IPS DF 4.7 (cell line): ENCODE measurements around the gene FXYD6.
"Not testable (repeated sequence)": the region's sequence is repeated elsewhere in the genome, so short reads cannot be mapped to it uniquely, and the experiment has no call there.

ENCODE experiments used
- DNase-seq: peaks from one replicate; pipeline ENCODE4 v3.0.0-alpha.2; 2013; ENCODE audit warnings: low spot score; ENCODE audit errors: extremely low read depth

Gene FXYD6

DNA sequence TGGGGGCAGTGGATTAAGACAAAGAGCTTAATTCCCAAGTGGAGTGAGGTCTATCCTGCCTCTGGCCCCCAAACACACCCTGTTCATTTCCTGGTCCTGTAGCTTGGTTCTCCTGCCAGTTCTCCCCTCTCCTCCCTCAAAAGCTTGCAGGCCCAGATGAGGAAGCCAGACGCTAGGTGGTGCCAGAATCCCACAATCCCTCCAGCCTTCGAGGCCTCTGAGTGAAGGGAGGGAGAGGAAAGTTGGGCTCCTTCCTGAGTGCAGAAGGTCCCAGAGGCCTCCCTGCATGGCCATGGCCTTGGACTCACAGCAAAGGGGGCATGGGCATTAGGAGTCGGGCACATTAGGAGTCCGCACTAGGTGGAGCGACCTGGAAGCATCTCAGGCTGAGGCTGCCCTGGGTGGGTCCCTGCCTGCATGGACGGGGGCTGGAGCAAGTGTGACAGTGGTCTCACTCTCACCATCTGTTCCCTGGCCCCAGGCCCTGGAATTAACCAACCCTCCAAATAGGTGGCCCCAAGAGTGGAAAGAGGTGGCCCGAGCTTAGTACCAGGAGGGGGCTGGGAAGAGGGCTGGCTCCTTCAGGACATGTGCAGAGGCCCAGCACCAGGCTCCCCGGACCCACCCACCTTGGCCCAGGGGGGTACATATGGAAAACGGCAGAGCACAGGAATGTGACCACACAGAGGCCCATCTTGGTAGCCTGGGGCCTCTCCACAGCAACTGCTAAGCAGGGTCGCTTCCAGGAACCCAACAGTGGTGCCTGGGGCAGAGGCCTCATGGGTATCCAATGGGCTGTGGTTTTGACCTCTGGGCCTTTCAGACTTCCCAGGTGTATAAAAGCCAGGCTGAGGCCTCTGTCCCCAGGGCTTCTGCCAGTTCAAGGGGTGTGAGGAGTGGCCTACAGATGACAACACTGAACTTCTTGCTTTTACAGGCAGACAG lies 57.1 kb downstream of the FXYD6 start:
- no peak for DNase-seq

DNA sequence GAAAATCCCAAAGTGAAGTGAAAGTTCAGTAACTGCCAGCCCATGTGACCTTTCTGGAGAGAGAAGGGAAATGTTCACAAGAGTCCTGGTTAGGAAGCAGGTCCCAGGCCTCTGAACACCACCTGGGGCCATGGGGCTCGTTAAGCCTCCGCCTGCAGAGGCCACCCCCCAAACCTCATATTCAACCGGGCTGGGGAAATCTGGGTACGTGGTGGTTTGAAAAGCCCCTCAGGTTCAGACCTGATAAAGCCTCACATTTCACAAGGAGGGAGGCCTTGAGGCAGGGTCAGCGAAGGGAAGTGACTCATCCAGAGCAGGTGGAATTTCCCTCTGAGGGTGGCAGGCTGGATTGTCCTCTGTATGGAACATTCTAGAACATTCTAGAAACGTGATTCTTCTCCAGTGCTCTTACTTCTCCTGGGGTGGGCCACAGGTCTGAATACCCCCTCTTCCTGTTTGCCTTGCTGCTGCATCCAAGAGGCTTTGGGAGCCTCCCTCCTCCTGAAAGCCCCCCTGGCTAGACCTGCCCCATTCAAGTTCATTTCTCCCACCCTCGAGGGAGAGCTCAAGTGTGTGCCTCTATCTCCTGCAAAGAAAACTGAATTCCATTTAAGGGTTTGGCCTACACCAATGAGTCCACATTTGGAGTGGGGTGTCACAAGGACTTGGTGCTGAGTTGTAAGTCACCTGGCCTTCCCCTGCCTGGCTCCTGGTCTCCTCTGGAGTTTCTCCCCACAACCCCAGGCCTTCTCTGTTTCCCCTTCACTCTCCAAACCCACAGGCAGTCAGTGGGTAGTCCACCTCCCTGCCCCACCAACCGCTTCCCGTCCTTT lies 58.2 kb downstream of the FXYD6 start:
- no peak for DNase-seq

DNA sequence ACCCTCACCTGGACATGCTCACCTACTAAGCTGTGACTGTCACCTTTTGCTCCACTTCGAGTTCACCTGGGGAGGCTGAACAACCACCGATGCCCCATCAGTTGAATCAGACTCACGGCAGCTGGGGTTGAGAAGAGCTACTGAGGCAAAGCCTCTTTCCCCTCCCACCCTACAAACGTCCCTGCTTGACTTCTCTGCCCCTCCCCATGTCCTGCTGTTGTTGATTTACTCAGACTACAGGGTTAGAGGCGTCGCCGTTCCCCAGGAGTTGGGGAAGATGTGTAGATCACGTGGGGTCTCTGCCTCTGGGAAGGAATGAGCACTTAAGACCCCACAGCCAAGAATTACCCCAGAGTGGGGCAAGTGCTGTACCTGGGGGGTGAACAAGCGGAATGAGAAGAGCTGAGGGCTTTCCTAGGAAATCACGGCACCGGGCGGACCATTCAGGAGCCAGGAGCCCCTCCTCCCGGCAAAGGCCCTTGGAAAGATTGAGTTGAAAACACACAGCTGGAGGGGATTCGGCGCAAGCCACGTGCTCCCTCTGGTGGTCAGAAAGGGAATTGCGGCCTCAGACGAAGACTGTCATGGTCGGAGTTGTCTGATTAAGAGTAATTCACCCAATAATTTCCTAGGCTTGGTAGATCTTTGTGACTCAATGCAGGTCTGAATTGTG lies 59.0 kb downstream of the FXYD6 start:
- DNase-seq: no peak

DNA sequence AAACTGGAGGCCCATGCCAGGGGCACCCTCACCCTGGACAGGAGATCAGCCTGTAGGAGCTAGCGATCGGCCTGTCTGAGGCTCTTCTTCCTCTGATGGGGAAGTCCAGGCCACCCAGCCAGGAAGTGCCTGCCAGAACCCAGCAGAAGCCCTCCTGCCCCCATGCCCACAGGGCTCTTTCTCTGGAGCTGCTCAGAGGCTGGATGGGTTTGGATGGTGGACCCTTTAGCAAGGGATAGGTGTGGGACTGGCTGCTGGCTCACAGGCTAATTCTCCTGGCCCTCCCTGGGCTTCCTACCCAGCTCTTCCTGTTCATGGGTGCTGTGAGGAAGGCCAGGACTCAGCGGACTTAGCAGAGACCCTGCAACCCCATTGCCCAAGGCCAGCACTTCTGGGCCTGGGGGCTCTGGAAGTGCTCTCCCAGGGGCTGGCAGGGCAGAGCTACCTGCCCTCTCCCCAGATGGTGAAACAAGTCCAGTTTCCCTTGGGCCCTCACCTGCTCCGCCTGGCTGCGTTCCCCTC lies 59.6 kb downstream of the FXYD6 start:
- DNase-seq: no peak

DNA sequence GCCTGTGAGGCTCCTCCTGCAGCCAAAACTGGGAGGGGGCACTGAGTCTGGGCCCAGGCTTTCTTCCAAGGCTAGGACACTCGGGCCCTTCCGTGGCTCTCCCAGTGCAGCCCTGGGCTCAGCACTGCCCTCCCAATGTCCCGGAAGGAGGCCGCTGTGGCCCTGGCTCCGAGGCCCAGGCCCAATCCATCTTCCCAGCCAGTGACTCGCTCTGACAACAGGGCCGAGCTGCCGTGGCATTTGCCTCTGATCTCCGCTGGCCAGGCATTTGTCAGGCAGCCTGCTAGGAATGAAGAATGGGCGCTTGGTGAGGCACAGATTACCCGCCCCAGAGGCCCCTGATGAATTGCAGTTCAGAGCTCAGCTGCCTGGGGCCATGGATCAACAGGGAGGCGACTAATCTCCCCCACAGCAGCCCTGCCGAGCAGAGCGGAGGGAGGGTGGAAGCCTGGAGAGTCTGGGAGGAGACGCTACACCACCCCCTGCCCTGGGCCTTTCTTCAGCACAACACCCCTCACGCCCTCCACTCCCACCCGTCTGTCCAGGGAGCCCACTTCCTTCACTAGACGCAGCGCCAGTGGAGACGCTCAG lies 60.2 kb downstream of the FXYD6 start:
- DNase-seq: no peak

DNA sequence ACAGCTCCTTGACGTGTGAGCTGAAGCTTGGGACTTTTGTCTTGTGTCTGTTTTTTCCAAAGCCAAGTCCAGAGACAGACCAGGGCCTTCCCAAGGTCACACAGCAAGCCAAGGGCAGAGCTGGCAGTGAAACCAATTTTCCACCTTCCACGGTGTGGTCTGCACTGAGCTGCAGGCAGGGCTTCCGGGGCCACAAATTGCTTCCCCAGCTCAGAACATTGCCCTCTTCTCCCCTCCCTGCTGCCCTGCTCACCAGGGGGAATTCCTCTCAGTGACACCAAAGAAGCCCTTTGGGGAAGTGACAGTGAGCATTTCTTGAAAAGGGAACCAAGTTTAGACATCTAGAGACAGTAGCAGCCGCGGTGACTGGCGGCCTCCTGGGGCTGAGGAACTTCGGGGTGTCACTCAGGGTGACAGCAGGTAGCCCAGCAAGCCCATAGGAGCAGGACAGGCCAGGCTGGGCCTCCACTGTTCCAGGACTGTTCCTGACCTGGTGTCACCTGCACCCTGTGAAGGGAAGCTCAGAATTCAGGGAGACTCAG lies 61.1 kb downstream of the FXYD6 start:
- DNase-seq: no peak

DNA sequence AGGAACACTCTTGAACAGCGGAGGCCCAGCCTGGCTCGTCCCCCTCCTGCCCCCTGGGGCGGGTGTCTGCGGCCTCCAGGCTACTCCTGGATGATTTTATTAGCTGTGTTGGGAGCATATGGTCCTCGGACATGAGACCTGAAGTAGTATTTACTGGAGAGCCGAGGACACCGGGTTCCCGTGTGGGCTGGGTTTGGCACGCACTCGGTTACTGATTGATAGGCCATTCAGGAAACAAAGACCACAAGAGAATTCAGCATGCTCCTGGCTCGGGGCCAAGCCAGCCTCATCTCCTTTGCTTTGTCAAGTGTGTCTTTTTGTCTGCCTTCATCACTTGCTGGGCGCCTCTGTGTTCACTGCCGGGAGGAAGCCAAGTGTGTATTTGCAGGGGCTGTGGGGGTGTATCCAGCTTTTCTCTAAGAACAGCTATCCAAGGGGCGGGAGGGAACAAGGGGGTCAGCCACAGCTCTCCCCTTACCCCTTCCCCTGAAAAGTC lies 61.6 kb downstream of the FXYD6 start:
- DNase-seq: no peak

DNA sequence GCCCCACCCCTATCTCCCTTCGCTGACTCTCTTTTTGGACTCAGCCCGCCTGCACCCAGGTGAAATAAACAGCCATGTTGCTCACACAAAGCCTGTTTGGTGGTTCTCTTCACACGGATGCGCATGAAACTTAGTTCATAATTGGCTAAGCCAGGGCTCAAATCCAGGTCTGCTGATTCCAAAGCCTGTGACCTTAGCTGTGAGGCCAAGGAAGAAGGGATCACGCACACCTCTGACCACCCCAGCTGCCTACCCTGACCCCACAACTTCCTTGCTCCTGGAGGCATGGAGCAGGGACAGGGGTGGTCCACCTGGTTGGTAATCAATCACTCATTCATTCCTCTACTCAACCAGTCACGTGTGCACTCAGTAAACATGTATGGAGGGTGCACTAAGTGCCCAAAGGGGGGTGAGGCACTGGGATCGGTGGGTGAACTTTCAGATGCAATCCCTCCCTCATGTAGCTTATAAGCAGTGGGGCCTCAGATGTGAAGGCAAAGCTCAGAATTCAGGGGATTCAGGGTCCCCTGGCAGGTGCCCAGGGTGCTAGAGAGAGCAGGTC lies 62.2 kb downstream of the FXYD6 start:
- no peak for DNase-seq

DNA sequence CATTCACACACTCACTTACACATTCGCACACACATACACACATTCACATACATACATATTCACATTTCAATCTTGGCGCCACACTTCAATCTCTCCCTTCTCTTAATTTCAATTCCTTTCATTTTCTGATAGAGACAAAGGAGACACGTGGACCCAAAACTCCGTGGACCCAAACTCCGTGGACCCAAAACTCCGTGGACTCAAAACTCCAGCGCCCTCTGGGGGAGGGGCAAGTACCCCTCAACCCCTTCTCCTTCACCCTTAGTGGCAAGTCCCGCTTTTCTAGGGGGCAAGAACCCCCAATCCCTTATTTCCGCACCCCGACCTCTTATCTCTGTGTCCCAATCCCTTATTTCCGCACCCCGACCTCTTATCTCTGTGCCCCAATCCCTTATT lies 66.4 kb downstream of the FXYD6 start:
- not testable (repeated sequence) for DNase-seq

DNA sequence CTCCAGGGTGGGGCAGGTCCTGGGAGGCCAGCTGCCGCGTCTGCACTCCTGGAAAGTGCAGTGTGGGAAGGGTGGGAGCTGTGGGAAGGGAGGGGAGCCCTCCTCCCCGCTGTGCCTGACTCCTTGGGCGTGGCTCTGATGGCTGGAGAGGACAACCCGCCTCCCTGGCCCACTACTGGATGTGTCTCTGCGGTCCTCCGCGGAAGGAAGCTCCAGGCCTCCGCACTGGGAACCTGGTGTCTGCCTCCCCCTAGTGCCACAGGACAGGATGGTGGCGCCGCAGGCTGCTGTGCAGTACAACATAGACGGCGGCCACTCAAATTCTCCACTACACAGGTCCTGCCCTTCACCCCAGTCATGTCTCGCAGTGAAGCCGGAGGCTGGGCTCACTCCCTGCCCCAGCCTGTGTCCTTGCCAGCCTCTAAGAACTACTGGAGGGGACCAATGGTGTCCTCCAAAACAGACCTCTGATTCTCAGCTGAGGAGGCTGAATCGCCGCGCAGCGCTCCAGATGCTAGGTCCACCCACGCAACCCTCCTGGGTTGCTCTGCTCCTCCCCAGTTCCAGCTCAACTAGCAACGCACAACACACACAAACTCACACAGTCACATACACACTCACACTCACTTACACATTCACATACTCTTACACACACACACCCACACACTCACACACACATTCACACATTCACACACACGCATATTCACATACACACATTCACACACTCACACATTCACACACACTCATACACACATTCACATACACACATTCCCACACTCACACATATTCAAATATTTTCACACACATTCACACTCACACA lies 67.0 kb downstream of the FXYD6 start:
- no peak for DNase-seq

DNA sequence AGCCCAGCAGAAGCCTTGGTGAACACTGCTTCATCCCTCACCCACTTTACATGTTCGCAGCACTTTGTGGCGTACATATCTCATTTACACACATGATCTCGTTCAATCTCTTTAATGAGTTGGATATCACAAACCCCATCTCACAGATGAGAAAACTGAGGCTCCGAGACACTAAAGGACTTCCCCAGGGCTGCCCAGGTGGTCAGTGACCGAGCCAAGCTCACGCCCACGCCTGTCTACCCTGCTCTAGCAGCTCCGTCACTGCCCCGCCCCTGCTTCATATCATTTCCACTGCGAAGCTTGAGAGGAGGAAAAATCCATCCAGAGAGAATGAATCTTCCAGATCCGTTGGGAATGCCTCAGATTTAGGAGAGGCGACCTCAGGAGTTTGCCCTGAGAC lies 67.7 kb downstream of the FXYD6 start:
- no peak for DNase-seq

DNA sequence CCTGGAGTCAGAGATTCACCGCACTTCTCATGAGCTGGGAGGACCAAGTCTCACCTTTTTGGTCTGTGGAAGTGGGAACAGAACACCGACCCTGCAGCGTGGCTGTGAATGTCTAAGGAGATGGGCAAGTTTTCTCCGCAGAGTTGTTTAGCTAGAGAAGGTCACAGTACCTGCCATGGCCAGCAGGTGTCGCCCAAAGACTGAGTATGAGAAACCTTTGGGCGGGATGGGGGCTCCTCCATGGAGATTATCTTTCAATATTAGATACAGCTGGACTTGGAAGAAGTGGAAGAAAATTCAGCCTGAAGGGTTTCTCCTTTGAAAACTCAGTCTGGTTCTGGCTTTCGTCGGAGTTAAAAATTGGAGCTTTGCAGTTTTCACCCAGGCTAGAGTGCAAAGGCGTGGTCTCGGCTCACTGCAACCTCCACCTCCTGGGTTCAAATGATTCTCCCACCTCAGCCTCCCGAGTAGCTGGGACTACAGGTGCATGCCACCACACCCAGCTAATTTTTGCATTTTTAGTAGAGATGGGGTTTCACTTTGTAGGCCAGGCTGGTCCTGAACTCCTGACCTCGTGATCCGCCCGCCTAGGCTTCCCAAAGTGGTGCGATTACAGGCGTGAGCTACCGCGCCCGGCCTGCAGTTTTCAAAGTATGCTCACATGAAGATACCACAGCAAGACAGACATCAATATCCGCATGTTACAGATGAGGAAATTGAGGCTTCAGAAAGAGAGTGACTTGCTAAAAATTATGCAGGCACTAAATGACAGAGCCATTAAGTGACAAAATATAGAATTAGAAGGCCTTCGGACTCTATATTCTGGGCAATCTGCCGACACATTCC lies 68.8 kb downstream of the FXYD6 start:
- no peak for DNase-seq

DNA sequence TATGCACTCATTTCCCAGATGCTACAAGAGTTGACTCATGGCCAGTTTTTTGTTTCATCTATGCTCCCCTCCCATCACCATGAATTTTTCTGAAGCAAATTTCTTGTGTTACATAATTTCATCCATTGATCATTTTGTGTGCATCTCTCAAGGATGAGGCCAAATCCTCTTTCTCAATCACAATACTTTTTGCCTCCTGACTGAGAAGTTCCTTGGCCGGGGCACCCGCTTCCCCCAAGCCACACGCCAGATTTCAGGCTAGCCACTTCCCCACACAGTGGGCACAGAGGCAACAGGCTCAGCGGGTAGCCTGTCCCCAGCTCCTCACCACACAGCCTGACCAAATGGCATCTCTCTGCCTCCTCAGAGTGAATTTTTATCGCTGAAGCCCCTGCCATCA lies 69.6 kb downstream of the FXYD6 start:
- no peak for DNase-seq

DNA sequence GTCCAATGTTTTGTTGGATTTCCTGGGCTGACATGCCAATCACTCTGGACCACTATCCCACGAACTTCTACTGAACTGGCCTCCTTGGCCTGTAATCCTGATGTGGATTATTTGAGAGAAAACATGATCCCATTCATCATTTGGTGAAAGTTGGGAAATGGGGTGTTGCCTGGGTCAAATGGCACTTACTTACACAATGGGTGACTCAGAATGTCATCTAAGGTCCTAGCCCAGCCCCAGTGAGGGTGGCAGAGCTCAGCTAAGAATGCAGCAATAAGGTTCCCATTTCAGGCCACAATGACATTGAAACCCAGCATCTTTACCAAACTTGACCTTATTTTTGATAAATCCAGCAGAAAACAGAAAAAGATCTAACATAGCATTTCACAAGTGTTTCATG lies 71.4 kb downstream of the FXYD6 start:
- DNase-seq: no peak

DNA sequence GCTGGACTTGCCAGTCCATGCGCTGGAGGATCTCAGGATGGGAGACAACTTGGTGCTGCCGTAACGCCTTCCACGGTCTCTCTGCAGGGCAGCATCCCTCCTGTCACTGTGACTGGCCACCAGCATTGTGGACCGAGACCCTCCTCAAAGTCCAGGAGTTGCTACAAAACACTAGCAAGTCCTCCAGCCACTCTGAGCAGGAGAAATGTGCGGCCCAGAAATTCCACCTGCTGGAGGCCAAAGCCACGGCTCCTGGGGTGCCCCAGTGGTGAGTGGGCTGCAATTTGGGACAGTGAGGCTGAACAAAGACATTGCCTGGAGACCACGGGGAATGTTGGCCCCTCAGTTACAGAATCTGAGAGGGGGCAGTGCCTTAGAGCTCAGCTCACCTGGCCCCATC lies 72.6 kb downstream of the FXYD6 start:
- DNase-seq: no peak

DNA sequence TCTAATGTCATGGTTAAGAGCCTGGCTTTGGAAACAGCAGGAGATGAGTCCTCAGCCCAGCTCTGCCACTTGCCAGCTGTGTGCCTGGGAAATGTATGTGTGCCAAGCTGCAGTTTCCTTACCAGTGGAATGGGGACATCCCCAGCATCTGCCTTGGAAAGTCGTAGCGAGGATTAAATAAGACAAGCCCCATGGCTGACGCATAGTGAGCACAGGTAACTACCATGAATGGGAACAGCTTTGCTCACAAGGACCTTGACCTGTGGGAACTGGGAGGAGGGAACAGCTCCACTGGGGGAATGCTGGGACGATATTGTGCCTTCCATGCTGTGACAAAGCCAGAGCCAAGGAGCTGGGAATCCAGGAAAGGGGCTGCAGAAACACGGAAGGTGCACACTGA lies 76.8 kb downstream of the FXYD6 start:
- DNase-seq: no peak

DNA sequence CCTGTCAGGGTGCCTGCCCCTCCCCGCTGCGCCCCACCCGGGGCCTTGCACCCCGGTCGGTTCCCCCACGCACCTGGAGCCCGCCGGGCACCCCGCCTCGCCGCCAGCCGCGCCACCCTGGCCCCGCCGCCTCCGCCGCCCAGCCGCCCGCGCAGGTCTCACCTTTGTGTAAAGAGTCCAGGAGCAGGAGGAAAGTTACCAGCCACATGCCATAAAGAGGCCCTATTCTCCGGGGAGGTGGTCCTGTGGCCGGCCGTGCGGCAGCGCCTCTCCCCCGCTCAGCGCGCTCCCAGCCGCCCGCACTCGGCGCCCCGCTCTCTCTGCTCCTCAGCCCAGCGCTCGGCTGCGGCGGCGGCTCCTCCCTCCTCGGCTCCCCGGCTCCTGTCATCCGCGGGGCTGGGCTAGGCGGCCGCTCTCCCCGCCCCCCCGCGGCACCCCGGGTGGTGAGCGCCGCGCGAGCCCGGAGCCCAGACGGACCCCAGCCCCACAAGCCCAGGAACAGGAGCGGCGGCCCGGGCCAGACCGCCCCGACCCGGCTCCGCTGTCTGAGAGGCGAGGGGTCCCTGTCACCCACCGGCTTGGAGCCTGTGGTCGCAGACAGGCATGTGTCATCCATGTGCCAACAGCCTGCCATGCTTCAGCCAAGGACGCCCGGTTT lies 79.5 kb downstream of the FXYD6 start, which contains the start of gene DSCAML1:
DSCAML1 (minus strand) TSS at position 345 of the 658 bp plus-strand sequence; CDS start at position 208, 137 bp downstream.
- DNase-seq: no peak

DNA sequence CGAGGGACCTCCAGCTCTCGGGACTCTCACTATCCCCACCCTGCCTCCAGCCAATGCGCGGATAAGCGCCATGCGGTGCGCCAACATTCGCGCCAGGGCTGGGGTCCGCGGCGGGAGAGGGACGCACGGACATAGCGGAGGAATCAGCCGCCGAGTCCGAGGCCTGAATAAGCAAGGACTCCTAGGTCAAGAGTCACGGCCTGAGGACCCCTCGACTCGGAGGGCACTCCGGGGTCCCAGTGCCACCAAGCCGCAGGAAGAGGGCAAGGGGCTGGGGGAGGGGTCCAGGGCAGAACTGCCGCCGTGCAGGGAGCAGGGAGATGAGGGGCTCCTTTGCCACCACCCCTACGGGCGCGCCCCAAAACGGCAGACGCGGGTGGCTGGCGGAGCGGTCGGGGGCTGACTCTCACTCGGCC lies 80.0 kb downstream of the FXYD6 start:
- no peak for DNase-seq
